Nephron (organoid): ENCODE measurements around the gene DCAF6.

Experiments used
- H3K27ac Mint-ChIP-seq, 3 experiments: 2 replicates each; pipeline ENCODE4 v1.8.0; 2020; ENCODE audit warnings: mixed read lengths in 3 of 3, mild to moderate bottlenecking in 2 of 3, moderate library complexity in 1 of 3
- H3K27me3 Mint-ChIP-seq: 2 replicates; pipeline ENCODE4 v1.8.0; 2021; ENCODE audit warnings: low read depth, mild to moderate bottlenecking, moderate library complexity, mixed read lengths
- H3K36me3 Mint-ChIP-seq: 2 replicates; pipeline ENCODE4 v1.8.0; 2020; ENCODE audit warnings: low read depth, mixed read lengths
- H3K4me1 Mint-ChIP-seq: 2 replicates; pipeline ENCODE4 v1.8.0; 2020; ENCODE audit warnings: mixed read lengths
- H3K4me3 Mint-ChIP-seq, 3 experiments: 2 replicates each; pipeline ENCODE4 v1.8.0; 2020; ENCODE audit warnings: mild to moderate bottlenecking in 3 of 3, mixed read lengths in 3 of 3, moderate library complexity in 2 of 3
- H3K9me3 Mint-ChIP-seq: 2 replicates; pipeline ENCODE4 v1.8.0; 2020; ENCODE audit warnings: mixed read lengths
- CTCF ChIP-seq, 3 experiments: fragments of 200-600 bp; sonication (generic); IDR thresholded peaks; one replicate each; pipeline ENCODE4 v1.5.0; 2021; ENCODE audit warnings: antibody characterized with exemption in 3 of 3; ENCODE audit not compliant: unreplicated experiment in 3 of 3

DCAF6 gene

GRCh38 chr1:167916766-167917511, 19.5 kb upstream of the DCAF6 start:
- Mint-ChIP-seq H3K27ac (peak overlapping the region in 2 of 3 experiments; percentile 70 to 83), H3K4me3 (no peak overlapping the region)

GRCh38 chr1:167922023-167922422, 14.5 kb upstream of the DCAF6 start:
- H3K4me3 Mint-ChIP-seq: no peak overlapping the region
- no peaks in the 10 kb centered on the region for H3K27me3 Mint-ChIP-seq
- H3K4me1 Mint-ChIP-seq: peaks cover 9% of the 10 kb centered on the region
- peak overlapping the region in 1 of 3 experiments; percentile 42 for H3K27ac Mint-ChIP-seq
- H3K36me3 Mint-ChIP-seq: peaks cover 19% of the 10 kb centered on the region
- no peaks in the 10 kb centered on the region for H3K9me3 Mint-ChIP-seq
- no peak for TF ChIP-seq CTCF (IDR thresholded peaks at IDR 0.05; ENCODE audit: unreplicated experiment in 3 of 3)

More at GRCh38 chr1:167916766-167917511, 19.5 kb upstream of the DCAF6 start:
- Mint-ChIP-seq H3K27me3 (no peaks in the 10 kb centered on the region), H3K9me3 (no peaks in the 10 kb centered on the region), H3K36me3 (peaks cover 41% of the 10 kb centered on the region), H3K4me1 (no peaks in the 10 kb centered on the region)
- TF ChIP-seq CTCF (IDR thresholded peaks at IDR 0.05; ENCODE audit: unreplicated experiment in 3 of 3): no peak

GRCh38 chr1:167922611-167923074, 13.8 kb upstream of the DCAF6 start:
- Mint-ChIP-seq H3K27ac (peak overlapping the region in 1 of 3 experiments; percentile 42), H3K36me3 (peaks cover 15% of the 10 kb centered on the region), H3K9me3 (no peaks in the 10 kb centered on the region), H3K4me3 (no peak overlapping the region), H3K27me3 (no peaks in the 10 kb centered on the region), H3K4me1 (peaks cover 15% of the 10 kb centered on the region)
- TF ChIP-seq CTCF (IDR thresholded peaks at IDR 0.05; ENCODE audit: unreplicated experiment in 3 of 3): no peak

- H3K4me3 Mint-ChIP-seq: no peak overlapping the region
- no peak for TF ChIP-seq CTCF (IDR thresholded peaks at IDR 0.05; ENCODE audit: unreplicated experiment in 3 of 3)
- peak overlapping the region in 2 of 3 experiments; percentile 20 to 22 for H3K27ac Mint-ChIP-seq
- H3K4me1 Mint-ChIP-seq: peaks cover 17% of the 10 kb centered on the region
- peaks cover 7% of the 10 kb centered on the region for H3K36me3 Mint-ChIP-seq
- H3K9me3 Mint-ChIP-seq: no peaks in the 10 kb centered on the region
- no peaks in the 10 kb centered on the region for H3K27me3 Mint-ChIP-seq
Measured at GRCh38 chr1:167923324-167924056, 13.0 kb upstream of the DCAF6 start.

- H3K27me3 Mint-ChIP-seq: no peaks in the 10 kb centered on the region
- H3K36me3 Mint-ChIP-seq: peaks cover 7% of the 10 kb centered on the region
- no peak overlapping the region for H3K4me3 Mint-ChIP-seq
- peaks cover 17% of the 10 kb centered on the region for H3K4me1 Mint-ChIP-seq
- peak overlapping the region in 2 of 3 experiments; percentile 55 to 78 for H3K27ac Mint-ChIP-seq
- no peaks in the 10 kb centered on the region for H3K9me3 Mint-ChIP-seq
- TF ChIP-seq CTCF (IDR thresholded peaks at IDR 0.05; ENCODE audit: unreplicated experiment in 3 of 3): no peak
Measured at GRCh38 chr1:167924102-167924501, 12.4 kb upstream of the DCAF6 start.
